Lower leg skin (tissue), 3 donors: Measurements from ENCODE around the gene TMEM231.

Experiments used
- CTCF ChIP-seq, 3 donors: fragments of 450-650 bp; IDR thresholded peaks; one replicate each; pipeline ENCODE4 v1.5.1; 2016; ENCODE audit warnings: antibody characterized with exemption in 3 of 3, mild to moderate bottlenecking in 3 of 3, moderate library complexity in 2 of 3
- POLR2A ChIP-seq, 2 donors: fragments of 450-650 bp; IDR thresholded peaks; one replicate each; pipeline ENCODE4 v1.6.1; 2016 to 2017; ENCODE audit warnings: antibody characterized with exemption in 2 of 2, mild to moderate bottlenecking in 1 of 2, moderate library complexity in 1 of 2

GRCh38 chr16:75494661-75495075, 61.4 kb downstream of the TMEM231 start:
- TF ChIP-seq CTCF (IDR thresholded peaks at IDR 0.05) (no peak), POLR2A (IDR thresholded peaks at IDR 0.05) (no peak)
